WTC11 (cell line): ENCODE measurements around the gene TMEM17. TPM values are rescaled to one million over a fixed set of nuclear protein-coding genes. Genes with fewer than 3 reads are reported as not detected.

ENCODE experiments used
- ATAC-seq: fragments of 200-7000 bp; cut with Tn5 transposase; 2 replicates; pipeline ENCODE4 v1.10.0; 2021; ENCODE audit warnings: mild to moderate bottlenecking, moderate library complexity
- CTCF ChIA-PET: fragments of 300-600 bp; sonication (Branson Sonifier 250); formaldehyde crosslinking; loops from one replicate; lab custom pipeline; 2021; ENCODE audit warnings: antibody characterized with exemption; lab: Charles Lee
- POLR2A ChIA-PET: fragments of 350-600 bp; sonication (Branson Sonifier 250); formaldehyde crosslinking; loops from one replicate; lab custom pipeline; 2021; ENCODE audit warnings: antibody characterized with exemption; lab: Charles Lee
- DNase-seq: peaks from one replicate; pipeline ENCODE4 v3.0.0; 2021; ENCODE audit warnings: low spot score
- H3K27ac Mint-ChIP-seq: 2 replicates; pipeline ENCODE4 v1.8.0; 2021; ENCODE audit warnings: mixed read lengths
- H3K27me3 Mint-ChIP-seq: 2 replicates; pipeline ENCODE4 v1.8.0; 2021; ENCODE audit warnings: low read depth, mild to moderate bottlenecking, moderate library complexity, mixed read lengths
- H3K36me3 Mint-ChIP-seq: 2 replicates; pipeline ENCODE4 v1.8.0; 2021; ENCODE audit warnings: mixed read lengths
- H3K4me1 Mint-ChIP-seq: 2 replicates; pipeline ENCODE4 v1.8.0; 2022; ENCODE audit warnings: mixed read lengths
- H3K4me3 Mint-ChIP-seq: 2 replicates; pipeline ENCODE4 v1.8.0; 2021; ENCODE audit warnings: mild to moderate bottlenecking, moderate library complexity, mixed read lengths
- H3K9me3 Mint-ChIP-seq: 2 replicates; pipeline ENCODE4 v1.8.0; 2021; ENCODE audit warnings: mixed read lengths
- AFF4 ChIP-seq: sonication (generic); formaldehyde crosslinking; IDR thresholded peaks from 2 replicates; pipeline ENCODE4 v1.8.1; 2023; ENCODE audit warnings: mild to moderate bottlenecking, missing genetic modification reagents, borderline replicate concordance
- CREB1 ChIP-seq: sonication (generic); formaldehyde crosslinking; IDR thresholded peaks from 2 replicates; pipeline ENCODE4 v1.8.0; 2023; ENCODE audit warnings: mild to moderate bottlenecking, missing genetic modification reagents
- CREM ChIP-seq: sonication (generic); formaldehyde crosslinking; IDR thresholded peaks from 2 replicates; pipeline ENCODE4 v1.8.1; 2022; ENCODE audit warnings: mild to moderate bottlenecking, missing genetic modification reagents, moderate library complexity
- ELF4 ChIP-seq: sonication (generic); formaldehyde crosslinking; IDR thresholded peaks from 2 replicates; pipeline ENCODE4 v1.8.1; 2022; ENCODE audit warnings: low read depth, mild to moderate bottlenecking, moderate library complexity, missing genetic modification reagents
- ETV6 ChIP-seq: sonication (generic); formaldehyde crosslinking; IDR thresholded peaks from 2 replicates; pipeline ENCODE4 v1.8.1; 2022; ENCODE audit warnings: mild to moderate bottlenecking, missing genetic modification reagents
- FOXP4 ChIP-seq: sonication (generic); formaldehyde crosslinking; IDR thresholded peaks from 2 replicates; pipeline ENCODE4 v1.8.0; 2022; ENCODE audit warnings: mild to moderate bottlenecking, missing genetic modification reagents
- IRF1 ChIP-seq: sonication (generic); formaldehyde crosslinking; IDR thresholded peaks from 2 replicates; pipeline ENCODE4 v1.8.0; 2023; ENCODE audit warnings: missing genetic modification reagents
- NFE2L1 ChIP-seq: sonication (generic); formaldehyde crosslinking; IDR thresholded peaks from 2 replicates; pipeline ENCODE4 v1.8.1; 2023; ENCODE audit warnings: missing genetic modification reagents
- NR1H2 ChIP-seq: sonication (generic); formaldehyde crosslinking; IDR thresholded peaks from 2 replicates; pipeline ENCODE4 v1.9.0; 2021; ENCODE audit warnings: mild to moderate bottlenecking, moderate library complexity, missing genetic modification reagents
- TCF7 ChIP-seq: sonication (generic); formaldehyde crosslinking; IDR thresholded peaks from 2 replicates; pipeline ENCODE4 v1.8.0; 2022; ENCODE audit warnings: mild to moderate bottlenecking, low read depth, missing genetic modification reagents, moderate library complexity
- TP53 ChIP-seq: sonication (generic); formaldehyde crosslinking; IDR thresholded peaks from 2 replicates; pipeline ENCODE4 v1.8.1; 2023; ENCODE audit warnings: mild to moderate bottlenecking, missing genetic modification reagents
- ZMAT4 ChIP-seq: fragments of 250-450 bp; sonication (Bioruptor Pico); IDR thresholded peaks from 2 replicates; pipeline ENCODE4 v1.9.0; 2021; ENCODE audit warnings: mild to moderate bottlenecking
- ZNF121 ChIP-seq: sonication (generic); formaldehyde crosslinking; IDR thresholded peaks from 2 replicates; pipeline ENCODE4 v1.8.0; 2023; ENCODE audit warnings: missing genetic modification reagents
- ZNF219 ChIP-seq: sonication (generic); formaldehyde crosslinking; IDR thresholded peaks from 2 replicates; pipeline ENCODE4 v1.8.0; 2023; ENCODE audit warnings: missing genetic modification reagents, mild to moderate bottlenecking, borderline replicate concordance
- ZNF232 ChIP-seq: sonication (generic); formaldehyde crosslinking; IDR thresholded peaks from 2 replicates; pipeline ENCODE4 v1.8.0; 2022; ENCODE audit warnings: mild to moderate bottlenecking, missing genetic modification reagents
- total RNA-seq: library from RNA; stranded (reverse); gene quantifications from 3 replicates; pipeline ENCODE4 v1.2.3, GENCODE V29; 2021
- TF ChIP-seq, protein P1 (sequence below): sonication (generic); formaldehyde crosslinking; IDR thresholded peaks from 2 replicates; pipeline ENCODE4 v1.8.1; 2023; ENCODE audit warnings: mild to moderate bottlenecking, missing genetic modification reagents, moderate library complexity
- TF ChIP-seq, protein P2 (sequence below): fragments of 250-450 bp; sonication (Bioruptor Pico); conservative IDR thresholded peaks from 2 replicates; pipeline ENCODE4 v1.9.0; 2021; ENCODE audit warnings: mild to moderate bottlenecking
- TF ChIP-seq, protein P3 (sequence below): sonication (generic); formaldehyde crosslinking; IDR thresholded peaks from 2 replicates; pipeline ENCODE4 v1.8.1; 2023; ENCODE audit warnings: mild to moderate bottlenecking, moderate library complexity, missing genetic modification reagents
- TF ChIP-seq, protein P4 (sequence below): sonication (generic); formaldehyde crosslinking; IDR thresholded peaks from 2 replicates; pipeline ENCODE4 v1.8.1; 2022; ENCODE audit warnings: low read depth, mild to moderate bottlenecking, moderate library complexity, missing genetic modification reagents, borderline replicate concordance

TMEM17 gene
- total RNA-seq, 1 experiment from 2014 or later: 1.2 TPM

GRCh38 chr2:62471404-62471803, 34.6 kb downstream of the TMEM17 start (continued):
- TF ChIP-seq AFF4 (CRISPR knock-in tag) (no peak), ZMAT4 (no peak), TP53 (no peak), ETV6 (CRISPR knock-in tag) (no peak), TCF7 (CRISPR knock-in tag) (no peak)
- TF ChIP-seq, protein P1, sequence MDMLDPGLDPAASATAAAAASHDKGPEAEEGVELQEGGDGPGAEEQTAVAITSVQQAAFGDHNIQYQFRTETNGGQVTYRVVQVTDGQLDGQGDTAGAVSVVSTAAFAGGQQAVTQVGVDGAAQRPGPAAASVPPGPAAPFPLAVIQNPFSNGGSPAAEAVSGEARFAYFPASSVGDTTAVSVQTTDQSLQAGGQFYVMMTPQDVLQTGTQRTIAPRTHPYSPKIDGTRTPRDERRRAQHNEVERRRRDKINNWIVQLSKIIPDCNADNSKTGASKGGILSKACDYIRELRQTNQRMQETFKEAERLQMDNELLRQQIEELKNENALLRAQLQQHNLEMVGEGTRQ (CRISPR knock-in tag): no peak

- TF ChIP-seq ZNF121 (CRISPR knock-in tag) (no peak), NFE2L1 (no peak), NR1H2 (CRISPR knock-in tag) (no peak), CREM (CRISPR knock-in tag) (no peak), CREB1 (no peak), ZMAT4 (no peak), ELF4 (CRISPR knock-in tag) (no peak), IRF1 (CRISPR knock-in tag) (no peak), ZNF219 (CRISPR knock-in tag) (no peak), ZNF232 (no peak), FOXP4 (CRISPR knock-in tag) (no peak)
- TF ChIP-seq, protein P2, sequence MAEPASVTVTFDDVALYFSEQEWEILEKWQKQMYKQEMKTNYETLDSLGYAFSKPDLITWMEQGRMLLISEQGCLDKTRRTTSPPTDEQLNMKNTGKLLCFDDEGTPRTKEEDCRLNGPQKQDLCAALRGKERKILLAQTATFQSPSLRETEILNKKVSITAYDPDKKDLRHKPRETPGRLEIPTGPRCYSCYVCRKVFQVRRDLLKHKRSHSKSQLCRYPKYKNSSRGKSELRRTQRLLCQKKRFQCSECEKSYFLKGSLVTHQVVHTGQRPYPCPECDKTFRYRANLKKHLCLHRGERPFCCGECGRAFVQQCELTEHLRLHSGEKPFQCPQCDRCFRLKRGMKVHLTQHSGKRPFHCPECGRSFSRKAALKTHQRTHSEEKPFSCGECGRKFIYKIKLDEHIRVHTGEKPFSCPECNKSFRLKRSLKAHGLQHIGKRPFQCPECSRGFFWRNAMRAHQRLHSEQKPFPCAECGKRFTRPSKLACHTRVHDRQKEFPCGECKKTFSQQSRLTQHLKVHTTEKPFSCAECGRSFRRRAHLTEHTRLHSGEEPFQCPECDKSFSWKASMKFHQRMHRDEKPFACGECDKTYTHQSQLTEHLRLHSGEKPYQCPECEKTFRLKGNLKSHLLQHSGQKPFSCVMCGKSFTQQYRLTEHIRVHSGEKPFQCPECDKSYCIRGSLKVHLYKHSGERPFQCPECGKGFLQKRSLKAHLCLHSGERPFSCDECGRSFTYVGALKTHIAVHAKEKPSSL (CRISPR knock-in tag): no peak
- TF ChIP-seq, protein P3, sequence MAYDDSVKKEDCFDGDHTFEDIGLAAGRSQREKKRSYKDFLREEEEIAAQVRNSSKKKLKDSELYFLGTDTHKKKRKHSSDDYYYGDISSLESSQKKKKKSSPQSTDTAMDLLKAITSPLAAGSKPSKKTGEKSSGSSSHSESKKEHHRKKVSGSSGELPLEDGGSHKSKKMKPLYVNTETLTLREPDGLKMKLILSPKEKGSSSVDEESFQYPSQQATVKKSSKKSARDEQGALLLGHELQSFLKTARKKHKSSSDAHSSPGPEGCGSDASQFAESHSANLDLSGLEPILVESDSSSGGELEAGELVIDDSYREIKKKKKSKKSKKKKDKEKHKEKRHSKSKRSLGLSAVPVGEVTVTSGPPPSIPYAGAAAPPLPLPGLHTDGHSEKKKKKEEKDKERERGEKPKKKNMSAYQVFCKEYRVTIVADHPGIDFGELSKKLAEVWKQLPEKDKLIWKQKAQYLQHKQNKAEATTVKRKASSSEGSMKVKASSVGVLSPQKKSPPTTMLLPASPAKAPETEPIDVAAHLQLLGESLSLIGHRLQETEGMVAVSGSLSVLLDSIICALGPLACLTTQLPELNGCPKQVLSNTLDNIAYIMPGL (CRISPR knock-in tag): no peak
- TF ChIP-seq, protein P4, sequence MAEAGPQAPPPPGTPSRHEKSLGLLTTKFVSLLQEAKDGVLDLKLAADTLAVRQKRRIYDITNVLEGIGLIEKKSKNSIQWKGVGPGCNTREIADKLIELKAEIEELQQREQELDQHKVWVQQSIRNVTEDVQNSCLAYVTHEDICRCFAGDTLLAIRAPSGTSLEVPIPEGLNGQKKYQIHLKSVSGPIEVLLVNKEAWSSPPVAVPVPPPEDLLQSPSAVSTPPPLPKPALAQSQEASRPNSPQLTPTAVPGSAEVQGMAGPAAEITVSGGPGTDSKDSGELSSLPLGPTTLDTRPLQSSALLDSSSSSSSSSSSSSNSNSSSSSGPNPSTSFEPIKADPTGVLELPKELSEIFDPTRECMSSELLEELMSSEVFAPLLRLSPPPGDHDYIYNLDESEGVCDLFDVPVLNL: no peak
- no peak for ATAC-seq
- Mint-ChIP-seq H3K4me1 (peaks cover 39% of the 10 kb centered on the region), H3K27ac (no peak overlapping the region), H3K4me3 (no peak overlapping the region), H3K9me3 (no peaks in the 10 kb centered on the region), H3K27me3 (no peaks in the 10 kb centered on the region), H3K36me3 (no peaks in the 10 kb centered on the region)
- POLR2A ChIA-PET: no interaction called here
- no peak for DNase-seq
- CTCF ChIA-PET: no interaction called here
Observed at GRCh38 chr2:62469548-62469947, 36.4 kb downstream of the TMEM17 start.
